Activated naive CD4-positive, alpha-beta T cell treated with Interleukin-2 at 50 U/mL for 16 hours (primary cell): ENCODE measurements around the gene CD52.
A peak's percentile ranks its signal among the peaks of the same experiment; 100 is the strongest.

ENCODE experiments used
- DNase-seq: peaks from one replicate; pipeline ENCODE4 v3.0.0-alpha.2; 2020

Gene CD52

DNA sequence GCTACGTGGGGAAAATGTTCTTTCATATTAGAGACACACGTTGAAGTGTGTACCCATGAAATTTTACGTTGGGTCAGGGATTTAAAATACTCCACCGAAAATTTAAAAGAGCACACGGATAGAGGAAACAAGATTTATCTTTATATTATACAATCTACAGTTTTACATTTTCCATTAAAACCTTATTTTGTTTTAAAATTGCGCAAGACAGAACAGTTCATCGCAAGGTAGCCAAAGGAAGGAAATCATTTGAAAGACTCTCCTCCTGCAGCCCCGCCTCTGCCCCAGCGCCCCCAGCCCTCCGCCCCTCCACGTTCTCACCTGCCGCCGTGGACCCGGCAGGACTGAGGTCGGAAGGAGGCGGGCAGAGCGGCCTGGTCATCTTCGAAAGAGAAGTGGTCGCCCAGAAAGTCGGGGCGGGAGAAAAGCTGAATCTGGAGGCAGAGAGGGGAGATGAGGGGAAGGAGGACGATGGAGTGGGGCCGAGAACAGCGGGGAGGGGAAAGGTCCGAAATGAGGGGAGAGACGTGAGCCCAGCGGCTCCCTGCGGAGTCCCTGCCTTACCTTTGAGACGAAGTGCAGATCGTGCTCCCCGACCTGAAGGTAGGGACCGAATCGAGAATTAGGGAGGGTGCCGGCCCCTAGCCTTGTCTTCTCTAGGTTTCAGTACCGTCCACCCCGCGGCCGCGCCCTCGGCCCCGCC lies 18.2 kb downstream of the CD52 start:
- peak; percentile 29 for DNase-seq

DNA sequence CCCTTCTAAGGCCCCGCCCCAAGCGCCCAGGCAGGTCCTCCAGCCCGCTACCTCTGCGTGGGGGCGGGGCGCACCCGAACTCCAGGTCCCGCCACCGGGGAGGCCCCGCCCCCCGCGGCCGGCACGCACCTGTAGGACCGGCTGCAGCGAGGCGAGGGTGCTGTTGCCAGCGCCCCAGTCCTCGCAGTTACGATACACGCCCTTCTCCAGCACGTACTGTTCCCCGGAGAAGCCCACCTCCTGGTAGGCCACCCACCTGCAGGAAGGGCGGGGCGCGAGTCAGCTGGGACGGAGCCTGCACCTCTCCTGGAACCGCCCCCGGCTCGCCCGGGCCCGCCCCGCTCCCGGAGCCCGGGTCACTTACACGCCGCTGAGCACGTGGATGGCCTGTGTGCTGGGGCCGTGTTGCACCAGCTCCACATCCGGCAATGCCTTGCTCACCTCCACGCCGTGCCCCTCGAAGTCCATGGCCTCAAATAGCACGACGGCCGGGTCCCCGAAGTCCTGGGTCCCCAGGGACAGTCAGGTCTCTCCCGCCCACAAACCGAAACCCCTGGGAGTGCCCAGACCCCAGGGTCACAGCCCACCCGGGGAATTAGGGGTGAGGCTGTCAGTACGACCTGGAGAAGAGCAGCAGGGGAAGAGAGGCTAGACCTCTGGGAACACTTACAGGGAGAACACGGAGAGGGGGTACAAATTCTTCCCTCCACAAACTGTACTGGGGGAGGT lies 18.9 kb downstream of the CD52 start:
- DNase-seq, result peak; percentile 88

DNA sequence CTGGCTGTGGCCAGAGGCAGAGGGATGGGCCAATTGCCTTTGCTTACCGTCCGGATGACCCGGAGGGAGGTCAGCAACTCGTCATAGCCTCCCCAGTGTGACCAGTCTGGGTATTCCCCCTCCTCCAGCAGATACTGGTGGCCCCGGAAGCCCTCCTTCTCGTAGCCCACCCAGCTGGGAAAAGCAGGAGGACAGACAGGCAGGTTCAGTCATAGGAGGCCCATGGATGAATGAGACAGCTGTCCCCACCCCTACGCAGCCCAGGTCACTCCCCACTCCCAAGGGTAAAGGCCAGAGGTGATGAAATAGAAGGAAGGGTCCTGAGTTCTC lies 19.4 kb downstream of the CD52 start:
- DNase-seq, result no peak

DNA sequence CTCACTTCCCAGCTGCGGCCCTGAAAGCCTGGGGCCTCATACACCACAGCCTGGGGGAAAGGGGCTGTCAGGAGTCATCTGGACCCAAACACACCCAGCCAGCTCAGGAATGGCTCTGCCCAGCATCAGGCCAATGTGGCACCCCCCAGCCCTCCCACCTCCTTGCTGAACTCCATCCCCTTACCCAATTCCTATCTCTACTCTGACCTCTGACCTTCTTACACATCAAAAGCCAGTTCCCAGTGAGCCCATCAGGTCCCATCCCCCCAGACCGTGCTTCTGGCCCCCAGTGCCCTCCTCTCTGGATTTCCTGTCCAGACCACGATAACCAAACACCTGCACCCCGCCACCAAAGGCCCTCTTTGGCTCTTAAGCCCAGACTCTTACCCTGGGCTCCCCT lies 19.9 kb downstream of the CD52 start:
- DNase-seq, result no peak

DNA sequence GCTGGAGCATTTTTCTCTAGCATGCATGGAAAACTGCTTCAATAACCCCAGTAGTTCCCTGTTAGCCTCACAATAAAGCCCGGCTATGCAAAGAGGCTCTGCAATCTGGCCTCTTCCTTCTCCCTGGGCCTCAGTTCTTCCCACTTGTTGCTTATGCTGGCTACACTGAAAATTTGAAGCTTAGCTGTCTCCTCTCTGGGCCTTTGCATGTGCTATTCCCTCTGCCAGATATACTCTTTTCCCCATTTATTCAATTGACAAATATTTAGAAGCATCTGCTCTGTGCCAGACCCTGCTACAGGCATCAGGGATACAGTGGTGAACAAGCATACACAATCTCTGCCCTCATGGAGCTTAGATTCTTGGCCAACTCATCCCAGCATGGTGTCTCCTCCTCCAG lies 20.9 kb downstream of the CD52 start:
- DNase-seq, result no peak

DNA sequence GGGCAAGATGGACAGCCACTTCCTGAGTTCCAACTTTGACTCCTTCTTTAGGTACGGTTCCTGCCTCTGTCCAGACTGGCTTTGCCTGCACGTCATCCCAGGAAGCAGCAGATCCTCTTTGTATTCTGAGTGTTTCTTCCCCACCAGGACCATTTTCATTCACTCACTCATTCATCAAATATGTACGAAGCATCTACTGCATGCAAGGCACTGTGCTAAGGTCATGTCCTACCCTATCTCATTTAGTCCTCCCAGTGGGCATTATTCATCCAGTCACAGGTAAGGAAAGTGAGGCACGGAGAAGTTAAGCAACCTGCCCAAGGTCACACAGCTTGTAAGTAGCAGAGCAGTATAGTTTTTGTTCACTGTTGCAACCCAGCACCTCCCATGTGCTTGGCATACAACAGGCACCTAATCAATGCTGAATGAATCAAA lies 22.3 kb downstream of the CD52 start:
- no peak for DNase-seq

DNA sequence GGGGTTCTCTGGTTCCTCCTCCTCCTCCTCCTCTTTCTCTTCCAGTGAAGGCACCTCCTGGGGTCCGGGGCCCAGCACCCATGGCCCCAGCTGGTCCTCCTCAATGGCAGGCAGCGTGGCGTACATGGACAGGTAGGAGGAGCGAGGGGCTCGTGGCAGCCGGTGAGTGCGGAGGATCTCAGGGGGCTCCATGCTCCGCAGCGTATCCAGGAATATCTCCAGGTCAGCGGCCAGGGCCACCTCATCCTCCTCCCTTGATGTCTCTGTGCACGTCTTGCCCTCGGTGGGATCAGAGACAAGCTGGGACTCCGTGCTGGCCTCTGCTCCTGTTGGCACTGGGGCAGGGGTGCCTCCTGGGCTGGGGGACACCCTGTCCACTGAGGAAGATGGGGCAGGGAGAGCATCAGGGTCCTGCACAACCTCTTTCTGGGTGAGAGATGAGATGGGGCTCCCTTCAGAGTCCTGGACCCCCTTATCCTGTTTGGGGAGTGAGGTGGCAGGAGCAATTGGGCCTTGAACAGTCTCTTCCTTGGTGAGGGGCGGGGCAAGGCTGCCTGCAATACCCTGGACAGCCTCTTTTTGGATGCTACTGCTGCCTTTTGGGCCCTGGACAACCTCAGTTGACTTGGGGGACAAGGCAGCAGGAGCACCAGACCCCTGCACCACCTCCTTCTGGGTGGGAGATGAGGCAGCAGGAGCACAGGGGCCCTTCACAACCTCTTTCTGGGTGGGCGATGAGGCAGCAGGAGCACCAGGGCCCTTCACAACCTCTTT lies 26.6 kb downstream of the CD52 start:
- no peak for DNase-seq

DNA sequence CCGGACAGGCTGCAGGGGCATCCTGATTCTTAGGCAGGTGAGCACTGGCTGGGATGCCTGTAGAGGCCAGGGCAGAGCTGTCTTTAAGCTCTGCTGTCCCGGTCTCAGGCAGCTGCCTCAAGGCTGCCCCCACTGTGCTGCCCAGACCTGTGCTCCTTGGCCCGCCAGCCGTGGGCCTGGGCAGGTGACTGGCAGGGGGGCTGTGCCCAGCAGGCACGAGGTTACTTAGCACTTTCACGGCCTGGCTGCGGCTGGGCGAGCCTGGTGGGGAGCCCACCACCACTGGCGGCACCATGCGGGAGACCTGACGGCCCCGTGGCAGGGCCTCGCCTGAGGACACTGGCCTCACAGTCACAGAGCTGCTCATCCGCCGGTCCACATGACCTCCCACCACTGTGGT lies 28.0 kb downstream of the CD52 start:
- DNase-seq, result no peak

DNA sequence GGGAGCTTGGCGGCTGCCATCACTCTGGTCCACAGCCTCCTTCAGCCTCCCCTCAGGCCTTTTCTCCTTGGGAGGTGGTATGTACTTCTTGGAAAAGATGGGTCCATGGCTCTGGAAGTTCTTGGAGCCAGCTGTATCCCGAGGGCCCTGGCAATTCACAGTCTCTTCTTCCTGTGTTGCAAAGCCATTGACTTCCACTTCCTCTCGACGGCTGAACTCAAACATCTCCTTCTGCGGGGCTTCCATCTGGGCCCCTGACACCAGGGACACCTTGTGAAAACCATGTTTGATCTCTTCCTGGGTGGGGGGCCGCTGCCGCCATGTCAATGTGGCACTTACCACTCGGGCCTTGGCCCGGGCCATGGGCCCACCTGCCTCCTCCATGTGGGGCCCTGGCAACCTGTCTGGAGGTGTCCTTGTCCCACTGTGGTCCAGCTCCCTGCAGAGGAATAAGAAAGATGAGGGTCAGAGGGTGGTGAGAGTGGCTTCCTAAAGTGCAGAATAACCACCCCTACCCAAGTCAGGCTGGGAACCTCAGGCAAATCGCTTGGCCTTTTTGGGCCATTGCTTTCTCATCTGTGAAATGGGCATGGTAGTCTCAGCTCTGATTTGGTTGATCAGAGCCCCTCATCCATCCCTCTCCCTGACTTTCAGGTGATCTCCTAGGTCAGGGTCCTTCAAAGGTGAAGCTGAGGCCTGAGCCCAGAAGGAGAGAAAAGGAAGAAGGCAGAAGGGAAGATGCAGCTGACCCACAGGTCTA lies 28.7 kb downstream of the CD52 start:
- no peak for DNase-seq

DNA sequence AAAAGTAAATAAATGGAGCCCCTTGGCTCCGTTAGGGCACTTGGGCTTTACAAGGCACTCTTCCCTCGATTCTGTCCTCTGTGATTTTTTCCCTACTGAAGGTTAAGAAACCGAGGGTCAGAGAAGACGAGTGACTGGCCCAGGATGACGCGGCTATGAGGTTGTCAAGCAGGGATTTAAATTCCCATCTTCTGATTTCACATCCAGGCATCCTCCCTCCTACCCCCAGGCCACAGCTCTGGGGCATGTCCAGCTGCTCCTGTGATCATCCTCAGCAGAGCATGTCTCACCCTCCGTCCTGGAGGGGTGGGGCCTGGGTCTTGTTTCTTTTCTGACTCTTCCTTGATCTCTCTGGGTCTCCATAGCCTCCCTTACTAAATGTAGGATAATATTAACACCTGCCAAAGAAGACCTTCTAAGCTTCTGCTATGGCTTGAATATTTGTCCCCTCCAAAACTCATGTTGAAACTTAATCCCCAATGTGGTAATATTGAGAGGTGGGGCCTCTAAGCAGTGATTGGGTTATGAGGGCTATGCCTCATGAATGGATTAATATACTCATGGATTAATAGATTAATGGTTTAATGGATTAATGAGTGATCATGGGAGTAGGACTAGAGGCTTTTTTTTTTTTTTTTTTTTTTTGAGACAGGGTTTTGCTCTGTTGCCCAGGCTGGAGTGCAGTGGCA lies 31.6 kb downstream of the CD52 start:
- no peak for DNase-seq

DNA sequence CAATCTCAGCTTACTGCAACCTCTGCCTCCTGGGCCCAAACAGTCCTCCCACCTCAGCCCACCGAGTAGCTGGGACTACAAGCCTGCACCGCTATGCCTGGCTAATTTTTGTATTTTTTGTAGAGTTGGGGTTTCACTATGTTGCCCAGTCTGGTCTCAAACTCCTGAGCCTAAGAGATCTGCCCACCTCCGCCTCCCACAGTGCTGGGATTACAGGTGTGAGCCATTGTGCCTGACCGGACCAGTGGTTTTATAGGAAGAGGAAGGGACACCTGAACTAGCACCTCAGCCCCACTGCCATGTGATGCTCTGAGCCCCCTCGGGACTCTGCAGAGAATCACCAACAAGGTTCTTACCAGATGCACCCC lies 32.1 kb downstream of the CD52 start:
- DNase-seq, result no peak

DNA sequence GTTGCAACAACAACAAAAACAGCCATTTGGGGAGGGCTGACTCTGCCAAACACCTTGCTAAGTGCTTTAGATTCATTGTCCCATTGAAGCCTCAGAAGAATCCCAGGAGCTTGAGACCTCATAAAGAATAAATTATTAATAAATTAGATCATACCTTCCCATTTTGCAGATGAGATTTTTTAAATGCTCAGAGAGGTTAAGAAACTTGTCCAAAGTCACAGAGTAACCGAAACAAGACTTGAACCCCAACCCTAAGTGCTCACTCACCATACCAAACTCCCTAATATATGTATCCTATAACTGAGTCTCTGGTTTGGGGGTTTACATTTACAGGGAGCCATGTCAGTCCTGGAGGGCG lies 32.6 kb downstream of the CD52 start:
- no peak for DNase-seq

DNA sequence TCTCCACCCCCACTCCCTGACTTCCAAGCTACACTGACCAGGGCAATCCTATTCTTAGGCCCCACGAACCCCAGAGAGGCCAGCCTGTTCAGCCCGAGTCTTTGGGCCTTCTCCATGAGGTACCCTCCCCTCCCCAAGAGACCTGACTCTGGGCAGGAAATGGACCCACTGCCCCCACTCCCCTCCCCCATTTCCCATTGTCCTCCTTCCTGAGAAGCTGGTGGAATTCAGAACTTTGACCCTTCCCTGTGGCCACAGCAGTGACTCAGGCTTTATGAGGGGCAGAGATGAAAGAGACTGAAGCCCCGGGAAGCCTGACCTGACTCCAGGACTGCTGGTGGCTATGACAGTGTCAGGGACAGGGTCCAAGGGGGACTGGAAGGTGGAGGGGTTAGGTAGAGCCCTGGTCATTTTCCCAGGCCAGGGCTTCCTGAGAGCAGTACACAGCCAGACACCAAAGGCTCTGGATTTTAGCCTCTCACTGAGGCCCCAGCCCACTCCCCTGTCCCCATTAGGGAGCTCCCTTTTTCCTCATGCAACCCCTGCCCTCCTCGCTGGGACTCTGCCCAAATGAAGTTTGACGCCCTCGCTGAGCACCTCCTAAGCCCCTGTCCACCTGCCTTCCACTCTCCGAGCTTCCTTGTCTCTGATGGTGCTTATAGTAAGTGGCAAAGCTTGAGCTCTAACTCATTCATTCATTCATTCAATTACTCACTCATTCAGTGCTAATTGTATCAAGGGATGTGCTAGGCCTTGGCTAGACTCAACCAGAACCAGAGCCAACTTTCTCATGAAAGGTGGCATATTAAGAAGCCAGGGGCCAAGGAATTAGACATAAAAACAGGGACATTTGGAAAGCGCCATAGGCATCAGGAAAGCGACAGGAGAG lies 33.2 kb downstream of the CD52 start:
- no peak for DNase-seq

DNA sequence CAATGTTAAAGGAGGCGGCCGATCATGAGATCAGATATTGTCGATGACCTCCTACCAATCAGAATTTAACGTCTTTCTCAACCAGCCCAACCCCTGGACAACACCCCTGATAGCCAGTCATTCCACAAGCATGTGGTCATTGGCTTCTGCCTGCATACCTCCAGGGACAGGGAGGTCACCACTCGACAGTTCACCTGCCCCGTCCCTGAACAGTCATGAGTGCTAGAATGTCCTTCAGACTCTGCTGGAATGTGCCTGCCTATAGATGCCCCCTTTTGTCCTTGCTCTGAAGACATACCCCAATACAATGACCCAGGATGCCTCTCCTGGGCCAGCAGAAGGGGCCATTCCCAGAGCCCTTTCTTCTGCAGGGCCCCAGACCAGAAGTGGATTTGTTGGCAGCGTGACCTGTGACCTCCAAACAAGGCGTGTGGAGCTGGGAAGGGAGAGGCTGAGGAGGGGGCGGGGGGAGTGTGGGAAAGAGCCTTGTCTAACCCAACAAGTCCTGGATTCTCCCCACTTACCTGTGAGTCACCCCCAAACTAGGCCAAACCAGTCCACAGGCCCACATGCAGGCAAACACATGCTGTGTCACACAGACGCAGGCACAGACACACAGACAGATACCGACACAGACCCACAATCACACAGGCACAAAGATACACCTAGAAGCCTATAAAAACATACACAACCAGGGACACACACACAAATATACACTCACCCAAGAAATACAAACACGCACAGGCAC lies 34.0 kb downstream of the CD52 start:
- DNase-seq, result no peak

DNA sequence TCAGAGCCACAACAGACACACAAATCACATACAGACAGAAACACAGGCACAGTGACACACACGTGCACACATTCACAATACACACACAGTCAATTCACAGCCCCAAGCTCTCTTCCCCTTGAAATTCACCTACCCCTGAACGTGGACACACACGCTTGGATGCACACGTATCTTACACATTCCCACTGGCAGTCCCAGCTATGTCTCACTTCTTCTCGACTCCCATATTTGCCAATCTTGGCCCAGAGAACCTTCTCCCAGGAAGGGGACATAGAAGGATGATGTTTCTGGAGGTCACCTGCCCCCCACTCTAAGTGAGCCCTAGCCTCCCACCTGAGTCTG lies 34.6 kb downstream of the CD52 start:
- DNase-seq, result no peak

DNA sequence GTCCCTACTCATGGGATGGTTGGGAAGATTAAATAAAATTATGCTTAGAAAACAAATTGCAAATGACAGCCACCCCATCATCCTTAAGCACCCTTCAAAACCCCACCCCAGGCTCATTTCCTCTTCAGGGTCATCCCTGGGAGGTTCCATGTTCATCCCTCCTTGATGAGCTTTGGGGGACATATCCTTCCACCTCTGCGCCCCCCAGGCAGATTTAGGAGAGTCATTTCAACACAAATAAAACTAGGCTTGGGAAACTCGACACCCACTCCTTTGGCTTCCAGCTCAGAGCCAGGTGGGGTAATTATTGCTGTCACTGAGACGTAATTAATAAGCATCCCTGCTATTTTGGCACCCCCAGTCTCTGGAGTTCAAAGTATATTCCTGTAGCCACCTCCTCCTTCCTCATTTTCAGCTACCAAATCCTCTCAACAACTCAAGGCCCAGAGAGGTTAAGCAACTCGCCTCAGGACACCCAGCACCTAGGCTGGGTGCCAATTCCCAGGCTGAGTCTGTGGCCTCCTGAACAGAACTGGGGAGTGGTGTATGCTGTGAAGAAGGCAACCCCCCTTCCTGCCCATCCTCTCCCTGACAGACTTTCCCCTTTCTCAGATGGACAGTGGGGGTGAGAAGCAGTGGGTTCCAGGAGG lies 35.6 kb downstream of the CD52 start:
- no peak for DNase-seq

DNA sequence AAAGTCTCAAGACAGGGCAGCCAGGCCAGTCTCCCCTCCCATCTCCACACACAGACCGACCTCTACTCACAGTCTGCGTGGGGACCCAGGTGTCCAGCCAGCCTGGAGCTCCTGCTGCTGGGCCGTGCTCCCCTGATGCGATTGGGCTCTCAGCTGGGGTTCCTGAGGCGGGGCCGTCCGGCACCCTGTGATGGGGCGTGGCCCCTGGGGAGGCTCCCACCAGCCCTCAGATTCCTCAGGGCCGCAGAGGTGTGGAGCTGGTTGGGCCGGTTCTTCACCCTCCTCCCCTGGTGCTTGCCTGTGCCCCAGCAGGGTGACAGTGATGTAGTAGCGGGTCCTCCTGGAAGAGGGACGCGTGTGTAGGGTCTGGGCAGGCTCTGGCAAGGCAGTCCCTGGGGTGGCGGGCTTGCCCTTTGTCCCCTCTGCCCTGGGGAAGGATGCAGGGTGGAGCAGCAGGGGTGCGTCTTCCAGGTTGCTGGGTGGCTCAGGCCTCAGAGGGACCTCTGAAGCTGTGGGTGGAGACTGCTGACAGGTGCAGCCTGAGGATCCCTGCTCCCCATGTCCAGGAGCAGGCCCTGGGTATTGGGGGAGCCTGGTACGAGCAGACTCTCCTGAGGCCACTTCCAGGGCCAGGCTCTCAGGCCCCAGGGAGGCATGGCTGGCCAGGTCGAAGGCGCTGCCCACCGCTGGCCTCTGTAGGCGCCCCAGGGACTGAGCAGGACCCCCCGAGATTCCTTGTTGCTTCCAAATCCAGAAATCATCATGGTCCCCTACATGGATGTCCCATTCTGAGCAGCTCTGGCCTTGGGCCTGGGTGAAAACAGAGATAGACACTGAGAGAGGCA lies 36.4 kb downstream of the CD52 start, which contains the start of gene CRYBG2:
CRYBG2 (minus strand) TSS at position 155 of the 845 bp plus-strand sequence. CDS start 7,473 bp downstream, outside the sequence.
- no peak for DNase-seq

DNA sequence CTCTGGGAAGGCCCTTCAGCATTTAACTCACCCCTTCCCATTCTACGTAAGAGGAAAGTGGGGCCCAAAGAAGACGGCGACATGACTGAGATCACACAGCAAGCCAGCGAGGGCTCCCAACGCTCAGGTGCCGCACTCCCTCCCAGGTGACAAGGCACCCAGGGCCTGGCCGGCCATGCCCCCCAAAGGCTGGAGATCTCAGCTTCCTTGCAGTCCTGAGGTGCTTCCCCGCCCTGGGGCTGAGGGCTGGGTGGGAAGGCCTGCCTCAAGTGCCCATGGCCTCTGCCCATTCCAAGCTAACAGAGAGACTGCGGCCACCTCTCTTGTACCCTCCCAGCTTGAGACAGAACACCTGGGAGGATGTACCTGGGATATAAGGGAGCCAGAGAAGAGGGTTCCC lies 37.2 kb downstream of the CD52 start:
- no peak for DNase-seq

DNA sequence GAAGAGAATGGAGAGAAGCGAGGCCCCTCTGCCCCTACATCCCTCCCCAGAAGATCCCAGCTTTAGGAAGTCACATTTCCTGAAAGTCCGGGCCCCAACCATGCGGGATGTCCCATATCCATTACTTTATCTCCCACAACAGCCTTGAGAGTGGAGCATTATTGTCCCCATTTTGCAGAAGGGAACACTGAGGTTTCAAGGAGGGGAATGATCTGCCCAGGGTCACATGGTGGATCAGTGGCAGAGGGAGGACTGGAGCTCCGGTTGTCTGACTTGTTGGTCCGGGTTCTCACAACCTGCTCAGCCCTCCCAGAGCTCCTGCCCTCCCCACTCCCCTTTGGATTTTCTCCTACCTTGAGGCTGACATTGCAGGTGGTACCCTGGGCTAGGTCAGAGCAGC lies 38.3 kb downstream of the CD52 start:
- DNase-seq, result no peak
